Loucy (cell line): ENCODE data around the gene CLDN22.

ENCODE experiments used
- CTCF ChIP-seq: fragments of 200-600 bp; sonication (generic); conservative IDR thresholded peaks from 2 replicates; pipeline ENCODE4 v1.5.1; 2014; ENCODE audit warnings: mild to moderate bottlenecking, antibody characterized with exemption, low read length
- EZH2phosphoT487 ChIP-seq: fragments of 200-600 bp; IDR thresholded peaks from 2 replicates; pipeline ENCODE4 v1.6.1; 2018; ENCODE audit warnings: antibody characterized with exemption, mild to moderate bottlenecking, moderate library complexity, borderline replicate concordance

- TF ChIP-seq CTCF (no peak), EZH2phosphoT487 (no peak)
Observed at GRCh38 chr4:183330841-183331240, 10.8 kb upstream of the CLDN22 start.
